LHCN-M2 (cell line): ENCODE data around the gene ATP5ME. TPM values are rescaled to one million over a fixed set of nuclear protein-coding genes. Genes with fewer than 3 reads are reported as not detected.
A peak's percentile ranks its signal among the peaks of the same experiment; 100 is the strongest.
"Not testable (repeated sequence)": the region's sequence is repeated elsewhere in the genome, so short reads cannot be mapped to it uniquely, and the experiment has no call there.

Source experiments
- DNase-seq: peaks from one replicate; pipeline ENCODE4 v3.0.0-alpha.2; 2012; ENCODE audit warnings: low read depth
- polyA plus RNA-seq: library from polyadenylated mRNA; unstranded; fragments of >200 nt; gene quantifications from one replicate; pipeline ENCODE4 v1.2.1, GENCODE V29; 2012; ENCODE audit warnings: missing spikeins
- total RNA-seq: library from RNA; depleted of rRNA; stranded (reverse); fragments of >200 nt; gene quantifications from 2 replicates; pipeline ENCODE4 v1.2.3, GENCODE V29; 2014; rRNA removed

ATP5ME gene
- 54.2 and 67.9 TPM in 2 replicates for total RNA-seq
- 1,170 TPM for polyA plus RNA-seq

GRCh38 chr4:674172-675035, at the start of gene ATP5ME, which contains the start of gene MYL5:
Gene ATP5ME, minus strand, starts transcription at chr4:674276. Its CDS starts 29 bp downstream, at chr4:674247.
Gene MYL5, plus strand, starts transcription at chr4:674542. Its CDS starts 3,485 bp downstream, at chr4:678027.
- peak; percentile 93 for DNase-seq

GRCh38 chr4:722851-723360, 48.8 kb upstream of the ATP5ME start:
- DNase-seq = no peak

GRCh38 chr4:722169-722725, 48.2 kb upstream of the ATP5ME start:
- no peak for DNase-seq

GRCh38 chr4:721261-722168, 47.4 kb upstream of the ATP5ME start:
- DNase-seq = no peak

DNA sequence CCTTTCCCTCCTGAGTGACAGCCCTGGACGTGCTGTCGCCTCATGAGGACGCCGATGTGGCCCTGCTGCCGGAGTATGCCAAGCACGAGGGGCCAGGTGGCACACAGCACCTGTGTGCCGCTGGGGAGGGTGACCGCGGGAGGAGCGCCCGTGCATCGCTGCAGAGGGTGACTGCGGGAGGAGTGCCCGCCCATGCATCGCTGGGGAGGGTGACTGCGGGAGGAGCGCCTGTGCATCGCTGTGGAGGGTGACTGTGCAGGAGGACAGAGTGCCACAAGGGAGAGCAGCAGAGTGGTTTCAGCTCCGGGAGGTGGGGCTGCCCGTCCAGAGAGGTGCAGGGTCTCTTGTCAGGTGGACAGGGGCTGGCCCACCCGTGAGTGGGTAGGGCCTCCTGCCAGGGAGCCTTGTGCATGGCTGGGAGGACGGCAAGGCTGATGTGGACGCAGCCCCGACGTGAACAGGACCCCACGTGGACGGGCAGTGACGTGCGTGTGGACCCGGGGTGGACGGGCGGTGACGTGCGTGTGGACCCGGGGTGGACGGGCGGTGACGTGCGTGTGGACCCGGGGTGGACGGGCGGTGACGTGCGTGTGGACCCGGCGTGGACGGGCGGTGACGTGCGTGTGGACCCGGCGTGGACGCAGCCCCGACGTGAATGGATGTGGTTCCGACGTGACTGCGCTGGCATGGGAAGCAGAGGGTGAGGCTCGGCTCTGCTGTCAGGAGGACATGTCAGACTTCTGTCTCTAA, 46.2 kb upstream of the ATP5ME start:
- DNase-seq = no peak

DNA sequence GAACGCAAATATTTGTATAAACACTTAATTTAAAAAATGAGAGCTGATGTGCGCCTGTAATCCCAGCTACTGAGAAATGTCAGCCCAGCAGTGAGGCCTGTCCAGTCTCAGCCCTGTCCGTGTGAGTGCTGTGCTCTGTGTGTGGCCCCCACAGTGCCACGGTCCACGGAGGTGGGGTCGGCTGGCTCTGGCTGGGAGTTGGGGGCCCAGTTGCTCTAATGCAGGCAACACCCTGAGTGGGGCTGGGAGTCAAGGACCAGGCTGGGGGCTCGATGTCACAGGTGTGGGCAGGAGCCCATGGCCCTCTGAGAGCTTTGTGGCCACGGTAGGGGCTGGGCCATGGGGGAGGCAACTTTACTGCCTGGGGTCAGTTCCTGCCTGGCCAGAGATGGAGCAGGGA, 44.4 kb upstream of the ATP5ME start:
- DNase-seq = no peak

DNA sequence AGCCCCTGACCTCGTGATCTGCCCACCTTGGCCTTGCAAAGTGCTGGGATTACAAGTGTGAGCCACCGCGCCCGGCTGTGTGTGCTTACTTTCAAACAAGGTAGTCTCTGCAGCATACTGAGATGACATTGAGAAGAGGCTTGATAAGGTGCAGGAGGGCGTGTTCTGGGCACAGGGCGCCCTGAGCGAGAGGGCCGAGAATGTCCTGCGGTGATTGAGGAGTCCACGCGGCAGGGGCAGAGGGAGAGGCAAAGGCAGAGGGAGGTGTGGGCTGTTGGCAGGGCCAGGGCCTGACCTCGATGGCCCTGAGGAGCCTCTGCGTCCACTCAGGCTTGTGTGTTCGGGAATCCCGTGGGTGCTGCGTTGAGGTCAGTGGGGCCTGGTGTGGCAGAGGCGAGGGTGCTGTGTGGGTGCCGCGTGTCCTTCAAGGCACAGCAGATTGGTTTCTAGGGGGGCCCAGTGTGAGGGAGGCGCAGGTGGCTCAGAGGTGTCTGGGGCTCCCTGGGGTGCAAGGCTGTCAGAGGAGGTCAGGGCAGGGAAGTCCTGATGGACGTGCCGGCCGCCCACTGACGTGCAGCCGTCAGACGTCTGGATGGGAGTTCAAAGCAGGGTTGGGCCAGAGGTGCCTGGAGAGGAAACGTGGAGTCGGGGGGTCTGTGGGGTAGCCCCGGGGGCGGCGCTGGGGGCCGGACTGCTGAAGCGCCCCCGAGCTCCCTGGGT, 43.7 kb upstream of the ATP5ME start:
- DNase-seq = no peak

GRCh38 chr4:714087-714486, 40.0 kb upstream of the ATP5ME start:
- DNase-seq = no peak

DNA sequence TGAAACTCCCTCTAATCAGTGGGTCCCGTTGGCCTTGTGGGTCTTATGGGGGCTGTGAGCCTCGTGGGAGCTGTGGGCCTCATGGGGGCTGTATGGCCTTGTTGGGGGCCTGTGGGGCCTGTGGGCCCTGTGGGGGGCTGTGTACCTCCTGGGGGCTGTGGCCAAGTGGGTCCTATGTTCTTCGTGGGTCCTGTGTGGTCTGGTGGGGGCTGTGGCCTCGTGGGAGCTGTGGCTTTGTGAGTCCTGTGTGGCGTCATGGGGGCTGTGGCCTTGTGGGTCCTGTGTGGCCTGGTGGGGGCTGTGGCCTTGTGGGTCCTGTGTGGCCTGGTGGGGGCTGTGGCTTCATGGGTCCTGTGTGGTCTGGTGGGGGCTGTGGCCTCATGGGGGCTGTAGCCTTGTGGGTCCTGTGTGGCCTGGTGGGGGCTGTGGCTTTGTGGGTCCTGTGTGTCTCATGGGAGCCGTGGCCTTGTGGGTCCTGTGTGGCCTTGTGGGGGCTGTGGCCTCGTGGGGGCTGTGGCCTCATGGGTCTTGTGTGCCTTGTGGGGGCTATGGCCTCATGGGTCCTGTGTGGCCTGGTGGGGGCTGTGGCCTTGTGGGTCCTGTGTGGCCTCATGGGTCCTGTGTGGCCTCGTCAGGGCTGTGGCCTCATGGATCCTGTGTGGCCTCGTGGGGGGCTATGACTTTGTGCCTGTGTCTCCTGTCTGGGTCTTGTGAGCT, 39.0 kb upstream of the ATP5ME start:
- DNase-seq = no peak

GRCh38 chr4:712093-712492, 38.0 kb upstream of the ATP5ME start:
- no peak for DNase-seq

- no peak for DNase-seq
Measured at GRCh38 chr4:710916-711315, 36.8 kb upstream of the ATP5ME start.

DNA sequence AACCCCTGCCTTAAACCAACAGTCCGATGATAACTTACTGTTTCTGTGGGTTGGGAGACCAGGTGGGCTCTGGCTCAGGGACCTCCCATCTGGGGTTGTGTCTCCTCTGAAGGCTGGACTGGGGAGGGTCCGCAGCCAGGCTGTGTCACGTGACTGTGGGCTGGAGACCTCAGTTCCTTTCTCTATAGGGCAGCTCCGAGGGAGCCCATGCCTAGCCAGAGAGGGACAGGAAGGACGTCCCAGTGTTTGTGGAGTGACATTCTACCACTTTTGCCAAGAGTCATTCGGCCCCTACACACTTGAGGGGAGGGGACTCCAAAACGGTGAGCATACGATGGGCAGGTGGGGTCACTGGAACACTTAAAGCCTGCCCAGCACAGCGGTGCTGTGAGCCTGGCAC, 36.0 kb upstream of the ATP5ME start:
- no peak for DNase-seq

- DNase-seq = no peak
Measured at GRCh38 chr4:709348-709747, 35.3 kb upstream of the ATP5ME start.

DNA sequence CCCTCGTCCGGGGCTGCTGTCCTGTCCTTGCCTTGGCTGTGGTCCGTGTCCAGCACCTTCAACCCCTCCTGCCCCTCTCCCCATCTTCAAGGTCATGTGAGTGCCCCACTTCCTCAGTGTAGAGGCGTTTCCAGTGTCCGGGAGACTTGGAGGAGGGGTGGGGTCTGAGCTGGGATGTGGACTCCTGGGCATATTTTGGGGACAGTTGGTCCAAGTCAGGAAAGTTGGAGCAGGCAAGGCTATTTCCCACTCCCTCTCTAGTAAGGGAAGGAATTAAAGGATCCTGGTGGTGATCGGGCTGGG, 34.5 kb upstream of the ATP5ME start:
- DNase-seq = no peak

DNA sequence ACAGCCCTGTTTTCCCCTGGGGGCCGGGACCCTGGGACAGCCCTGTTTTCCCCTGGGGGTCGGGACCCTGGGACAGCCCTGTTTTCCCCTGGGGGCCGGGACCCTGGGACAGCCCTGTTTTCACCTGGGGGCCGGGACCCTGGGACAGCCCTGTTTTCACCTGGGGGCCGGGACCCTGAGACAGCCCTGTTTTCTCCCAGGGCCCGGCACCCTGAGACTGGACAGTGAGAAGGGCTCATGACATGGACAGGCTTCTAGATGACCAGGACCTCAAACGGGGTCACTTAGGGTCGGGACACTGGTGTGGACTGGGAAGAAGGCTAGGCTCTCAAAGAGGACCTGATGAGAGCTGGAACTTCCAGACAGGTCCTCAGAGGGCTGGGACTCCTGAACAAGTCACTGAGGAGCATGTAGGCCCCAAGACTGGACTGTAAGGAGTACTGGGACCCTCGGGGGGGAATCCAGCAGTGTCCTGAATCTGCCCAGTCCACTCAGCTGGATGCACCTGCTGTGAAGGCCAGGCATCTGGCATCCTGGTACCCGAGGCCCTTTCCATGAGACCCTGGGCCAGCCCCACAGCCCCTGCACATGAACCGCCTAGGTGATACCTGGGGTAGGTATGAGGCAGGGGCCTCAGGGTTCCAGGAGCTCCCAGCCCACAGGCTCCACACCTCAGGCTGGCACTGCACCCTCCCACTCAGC, 34.0 kb upstream of the ATP5ME start:
- no peak for DNase-seq

GRCh38 chr4:706834-707598, 32.9 kb upstream of the ATP5ME start:
- no peak for DNase-seq

DNA sequence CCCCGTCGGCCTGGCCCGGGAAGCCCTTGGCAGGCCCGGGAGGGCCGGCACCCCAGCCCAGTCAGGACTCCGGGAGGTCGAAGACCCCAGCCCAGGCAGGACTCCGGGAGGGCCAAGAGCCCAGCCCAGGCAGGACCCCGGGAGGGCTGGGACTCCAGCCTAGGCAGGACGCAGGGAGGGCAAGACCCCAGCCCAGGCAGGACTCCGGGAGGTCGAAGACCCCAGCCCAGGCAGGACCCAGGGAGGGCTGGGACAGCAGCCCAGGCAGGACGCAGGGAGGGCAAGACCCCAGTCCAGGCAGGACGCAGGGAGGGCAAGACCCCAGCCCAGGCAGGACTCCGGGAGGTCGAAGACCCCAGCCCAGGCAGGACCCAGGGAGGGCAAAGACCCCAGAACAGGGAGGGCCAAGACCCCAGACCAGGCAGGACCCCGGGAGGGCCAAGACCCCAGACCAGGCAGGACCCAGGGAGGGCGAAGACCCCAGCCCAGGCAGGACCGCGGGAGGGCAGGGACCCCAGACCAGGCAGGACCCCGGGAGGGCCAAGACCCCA, 32.1 kb upstream of the ATP5ME start:
- not testable (repeated sequence) for DNase-seq
